Colonic mucosa (tissue), 4 donors: ENCODE results near the gene GAPDH. TPM values are rescaled to one million over a fixed set of nuclear protein-coding genes. Genes with fewer than 3 reads are reported as not detected.
"Not testable (repeated sequence)": the region's sequence is repeated elsewhere in the genome, so short reads cannot be mapped to it uniquely, and the experiment has no call there.

ENCODE experiments used
- DNase-seq: peaks from one replicate; pipeline ENCODE4 v3.0.0-alpha.2; 2020
- H3K27ac ChIP-seq: fragments of 200-600 bp; one replicate; pipeline ENCODE4 v1.8.0; 2021
- H3K27me3 ChIP-seq: fragments of 200-600 bp; one replicate; pipeline ENCODE4 v1.8.0; 2021
- H3K36me3 ChIP-seq: fragments of 200-600 bp; one replicate; pipeline ENCODE4 v1.8.0; 2021
- H3K4me1 ChIP-seq: fragments of 200-600 bp; one replicate; pipeline ENCODE4 v1.8.0; 2021; ENCODE audit warnings: mild to moderate bottlenecking
- H3K4me3 ChIP-seq: fragments of 200-600 bp; one replicate; pipeline ENCODE4 v1.8.0; 2021
- H3K9ac ChIP-seq, 2 donors: one replicate each; pipeline ENCODE4 v1.7.0; 2013; ENCODE audit warnings: control low read depth in 2 of 2, low read depth in 2 of 2, low read length in 2 of 2
- H3K9me3 ChIP-seq: fragments of 200-600 bp; one replicate; pipeline ENCODE4 v1.8.0; 2021
- CTCF ChIP-seq: fragments of 200-600 bp; IDR thresholded peaks from one replicate; pipeline ENCODE4 v1.8.0; 2022; ENCODE audit warnings: antibody characterized with exemption, mild to moderate bottlenecking
- intact Hi-C: fragments of 100-400 bp; cut with DNase I; formaldehyde crosslinking; loops from one replicate; pipeline ENCODE4 v1.14.1; 2022
- total RNA-seq, 2 donors: library from RNA; stranded (reverse); fragmentation: NEBNext Ultra II Directional in 1 of 2; extraction: Animal tissue kit (Norgen Biotek cat#: 25700) in 1 of 2; gene quantifications; one replicate each; pipeline ENCODE4 v1.2.1, GENCODE V29; 2021
- donor health status: healthy.
- donor health status: DM: no; HTN: no; CAD: no.
- donor health status: DM: no; HTN: no; CAD: no.

GAPDH gene
- total RNA-seq, 2 donors from 2014 or later = 3,442 to 3,768 TPM

- intact Hi-C loops = loop anchor here (5.0 kb wide), 1 partner anchor 115 kb away; no protein-coding TSS in a partner anchor
- H3K4me3 ChIP-seq, H3K9me3 ChIP-seq, H3K27me3 ChIP-seq: not testable (repeated sequence)
- TF ChIP-seq CTCF = peak; percentile 91
- H3K4me1 ChIP-seq = peaks cover 38% of the 10 kb centered on the region
- DNase-seq = peak; percentile 79
- H3K27ac ChIP-seq = peak overlapping the region; percentile 65
- H3K9ac ChIP-seq = peak overlapping the region in 1 of 2 donors; percentile 38
- H3K36me3 ChIP-seq = peaks cover 15% of the 10 kb centered on the region
Measured at GRCh38 chr12:6537580-6538419, 3.5 kb downstream of the GAPDH start.

- DNase-seq = no peak
- no peak overlapping the region for H3K4me3 ChIP-seq
- no peaks in the 10 kb centered on the region for H3K27me3 ChIP-seq
- H3K9me3 ChIP-seq = no peaks in the 10 kb centered on the region
- TF ChIP-seq CTCF = no peak
- peak overlapping the region; percentile 65 for H3K27ac ChIP-seq
- peaks cover 40% of the 10 kb centered on the region for H3K4me1 ChIP-seq
- intact Hi-C loops = loop anchor here (5.0 kb wide), 1 partner anchor 116 kb away; no protein-coding TSS in a partner anchor
- H3K36me3 ChIP-seq = peaks cover 15% of the 10 kb centered on the region
- peak overlapping the region; percentile 6 to 13 for H3K9ac ChIP-seq
Measured at GRCh38 chr12:6538420-6539313, 4.3 kb downstream of the GAPDH start.

GRCh38 chr12:6539314-6539682 lies 5.0 kb downstream of the GAPDH start:
- Histone ChIP-seq H3K4me3 (no peak overlapping the region), H3K9me3 (no peaks in the 10 kb centered on the region), H3K9ac (peak overlapping the region; percentile 17 to 52), H3K27ac (peak overlapping the region; percentile 73), H3K27me3 (no peaks in the 10 kb centered on the region), H3K4me1 (peaks cover 40% of the 10 kb centered on the region), H3K36me3 (peaks cover 15% of the 10 kb centered on the region)
- intact Hi-C loops = loop anchor here (5.0 kb wide), 1 partner anchor 117 kb away; no protein-coding TSS in a partner anchor
- DNase-seq = no peak
- TF ChIP-seq CTCF = no peak

GRCh38 chr12:6539707-6540134 lies 5.4 kb downstream of the GAPDH start:
- H3K27ac ChIP-seq = peak overlapping the region; percentile 73
- no peak overlapping the region for H3K4me3 ChIP-seq
- peaks cover 40% of the 10 kb centered on the region for H3K4me1 ChIP-seq
- peaks cover 15% of the 10 kb centered on the region for H3K36me3 ChIP-seq
- H3K27me3 ChIP-seq = no peaks in the 10 kb centered on the region
- intact Hi-C loops = loop anchor here (5.0 kb wide), 1 partner anchor 117 kb away; no protein-coding TSS in a partner anchor
- no peaks in the 10 kb centered on the region for H3K9me3 ChIP-seq
- no peak for TF ChIP-seq CTCF
- peak overlapping the region; percentile 17 to 52 for H3K9ac ChIP-seq
- peak; percentile 56 for DNase-seq

- H3K27ac ChIP-seq = peak overlapping the region; percentile 73
- intact Hi-C loops = no loop called here
- H3K4me3 ChIP-seq = no peak overlapping the region
- DNase-seq = peak; percentile 99
- H3K4me1 ChIP-seq = peaks cover 40% of the 10 kb centered on the region
- no peaks in the 10 kb centered on the region for H3K27me3 ChIP-seq
- peaks cover 15% of the 10 kb centered on the region for H3K36me3 ChIP-seq
- no peak for TF ChIP-seq CTCF
- peak overlapping the region; percentile 17 to 52 for H3K9ac ChIP-seq
- H3K9me3 ChIP-seq = no peaks in the 10 kb centered on the region
Measured at GRCh38 chr12:6540181-6540877, 6.0 kb downstream of the GAPDH start.
